ENCODE results near the gene ASCC1.
A peak's percentile ranks its signal among the peaks of the same experiment; 100 is the strongest.
"Not testable (repeated sequence)": the region's sequence is repeated elsewhere in the genome, so short reads cannot be mapped to it uniquely, and the experiment has no call there.

ASCC1 gene

DNA sequence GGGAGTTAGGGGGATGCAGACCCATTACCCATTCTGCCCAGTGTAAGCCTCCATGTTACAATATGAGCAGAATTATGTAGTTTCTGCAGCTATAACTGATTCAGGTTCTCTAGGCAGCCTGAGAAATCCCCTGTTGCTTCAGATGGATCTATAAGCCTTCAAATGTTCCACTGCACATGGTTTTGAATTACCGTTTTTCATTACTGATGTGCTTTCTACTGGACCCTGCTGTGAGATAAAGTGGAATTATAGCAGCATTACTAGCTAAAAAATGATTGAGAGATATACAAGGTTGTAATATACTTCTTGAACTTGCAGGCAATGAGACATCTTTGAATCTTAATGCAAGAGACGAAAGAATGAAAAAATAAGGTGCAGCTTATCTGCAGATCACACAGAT lies 38.6 kb downstream of the ASCC1 start:
- Histone ChIP-seq H3K4me3 (no peak overlapping the region), H3K27ac (no peak overlapping the region)

DNA sequence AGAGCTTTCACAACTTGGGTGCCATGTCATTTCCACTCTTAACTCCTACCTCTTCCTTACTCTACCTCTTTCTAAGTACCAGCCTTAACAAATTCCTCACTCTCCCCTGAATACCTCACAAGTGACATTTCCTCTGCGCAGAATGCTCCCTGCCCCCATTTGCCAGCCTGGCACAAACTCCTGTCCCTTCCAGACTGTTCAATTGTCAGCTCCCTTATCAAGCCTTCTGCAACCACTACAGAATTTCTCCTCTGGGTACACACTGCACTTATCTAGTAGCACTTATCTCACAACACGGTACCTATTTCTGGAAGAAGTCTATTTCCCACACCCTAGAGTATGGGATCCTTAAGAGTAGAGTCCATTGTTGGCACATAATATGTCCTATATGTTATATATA lies 39.4 kb downstream of the ASCC1 start:
- Histone ChIP-seq H3K27ac (no peak overlapping the region), H3K4me3 (no peak overlapping the region)

DNA sequence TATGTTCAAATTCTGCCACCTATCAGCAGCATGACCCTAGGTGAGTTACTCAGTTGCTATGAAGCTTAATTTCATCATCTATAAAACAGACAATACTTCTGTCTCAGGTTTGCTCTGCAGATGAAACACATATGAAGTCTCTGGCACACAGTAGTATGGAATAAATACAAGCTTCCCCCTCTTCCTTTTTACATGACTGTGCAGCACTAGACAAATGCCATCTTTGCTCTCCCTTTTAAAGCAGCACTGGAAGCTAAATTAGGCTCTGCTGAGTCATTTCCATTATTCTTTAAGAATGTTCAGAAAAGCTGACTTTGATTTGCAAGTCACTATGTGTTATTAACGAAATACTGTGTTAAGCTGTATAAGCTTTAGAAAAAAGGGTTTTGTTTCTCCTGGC lies 40.9 kb downstream of the ASCC1 start:
- H3K4me3 ChIP-seq: no peak overlapping the region
- H3K27ac ChIP-seq: peak overlapping the region in 1 of 21 experiments; percentile 15

DNA sequence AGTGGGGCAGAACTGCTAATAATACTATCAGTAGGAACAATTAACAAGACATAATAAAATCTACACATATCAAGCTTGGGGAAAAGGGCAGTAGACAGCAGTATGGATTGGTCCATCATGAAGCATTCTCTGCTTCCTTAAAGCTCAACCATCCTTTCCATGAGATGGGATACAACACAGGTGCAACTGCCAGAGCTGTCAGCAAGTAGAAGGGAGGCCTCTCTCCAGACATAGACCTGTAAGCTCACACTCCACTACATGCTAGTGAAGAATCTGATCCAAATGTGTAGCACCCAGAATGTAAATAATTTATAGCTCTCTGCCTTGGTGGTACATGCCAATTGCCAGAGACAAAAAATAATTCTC lies 41.8 kb downstream of the ASCC1 start:
- Histone ChIP-seq H3K27ac (no peak overlapping the region), H3K4me3 (no peak overlapping the region)

DNA sequence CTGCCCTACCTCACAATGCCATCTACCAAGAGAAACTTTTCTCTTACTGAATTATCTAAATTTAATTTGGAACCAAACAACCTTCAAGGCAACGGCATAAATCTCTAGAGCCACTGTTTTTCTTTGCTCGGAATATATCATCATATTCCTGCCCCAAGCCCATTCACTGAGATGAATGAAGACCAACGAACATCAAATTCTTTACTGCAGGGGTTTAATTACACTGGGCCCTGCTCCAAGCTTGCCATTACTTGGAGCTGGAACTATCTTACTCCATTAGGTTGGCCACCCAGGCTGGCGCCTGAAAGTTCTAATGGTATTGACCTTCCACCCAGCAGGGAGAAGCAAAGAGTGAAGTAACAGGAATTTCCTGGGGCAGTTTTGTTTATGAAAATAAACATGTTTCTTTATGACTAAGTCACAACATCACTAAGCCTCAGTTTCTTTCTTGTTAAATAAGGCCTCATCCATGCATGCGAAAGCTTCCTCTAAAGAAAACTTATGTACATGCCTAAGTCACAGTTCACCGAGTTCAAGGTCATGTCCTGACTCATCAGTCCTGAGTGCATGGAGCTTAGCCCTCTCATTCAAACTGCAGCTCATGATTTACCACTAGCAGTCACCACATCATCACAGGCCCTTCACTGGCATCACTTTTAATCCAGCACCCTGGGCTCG lies 42.3 kb downstream of the ASCC1 start:
- H3K27ac ChIP-seq: no peak overlapping the region
- no peak overlapping the region for H3K4me3 ChIP-seq

DNA sequence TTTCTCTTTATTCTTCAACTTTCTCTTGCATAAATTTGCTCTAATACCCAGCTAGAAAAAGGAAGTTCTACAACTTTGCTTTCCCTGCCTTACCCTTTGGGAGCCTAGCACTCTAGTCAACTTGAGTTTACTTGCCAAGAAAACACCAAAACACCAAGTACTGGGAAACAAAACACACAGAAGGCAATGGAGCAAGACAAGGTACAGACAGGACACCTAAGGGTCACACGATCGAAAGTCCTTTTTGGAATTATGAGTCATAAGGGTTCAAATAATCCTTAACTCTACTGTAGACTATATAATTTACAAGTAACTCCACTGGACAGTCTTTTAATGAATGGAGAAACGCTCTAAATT lies 42.8 kb downstream of the ASCC1 start:
- Histone ChIP-seq H3K27ac (no peak overlapping the region), H3K4me3 (no peak overlapping the region)

DNA sequence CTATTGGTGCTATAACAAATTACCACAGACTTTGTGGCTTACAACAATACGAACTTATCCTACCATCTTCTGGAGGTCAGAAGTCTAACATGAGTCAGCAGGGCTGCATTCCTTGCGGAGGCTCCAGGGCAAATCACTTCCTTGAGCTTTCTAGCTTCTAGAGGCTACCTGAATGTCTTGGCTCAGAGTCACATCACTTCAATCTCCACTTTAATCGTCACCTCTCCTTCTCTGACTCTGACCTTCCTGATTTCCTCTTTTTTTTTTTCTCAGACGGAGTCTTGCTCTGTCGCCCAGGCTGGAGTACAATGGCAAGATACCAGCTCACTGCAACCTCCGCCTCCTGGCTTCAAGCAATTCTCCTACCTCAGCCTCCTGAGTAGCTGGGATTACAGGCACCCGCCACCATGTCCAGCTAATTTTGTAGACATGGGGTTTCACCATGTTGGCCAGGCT lies 44.9 kb downstream of the ASCC1 start:
- peak overlapping the region in 1 of 21 experiments; percentile 31 for H3K27ac ChIP-seq

DNA sequence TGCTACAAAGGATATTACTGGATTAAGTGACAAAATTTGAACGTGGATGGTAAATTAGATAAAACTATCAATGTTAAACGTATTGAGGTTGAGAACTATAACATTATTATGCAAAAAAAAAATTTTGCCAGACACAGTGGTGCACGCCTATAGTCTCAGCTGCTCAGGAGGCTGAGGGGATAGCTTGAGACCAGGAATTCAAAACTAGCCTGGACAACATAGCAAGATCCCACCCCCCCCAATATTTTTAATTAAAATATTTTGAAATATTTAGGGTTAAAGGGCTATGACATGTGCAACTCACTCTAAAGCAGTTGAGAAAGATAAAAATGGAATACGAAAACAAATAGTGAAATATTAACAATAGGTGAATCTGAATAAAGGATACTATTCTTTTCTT lies 45.3 kb downstream of the ASCC1 start:
- no peak overlapping the region for H3K4me3 ChIP-seq
- H3K27ac ChIP-seq: no peak overlapping the region

More for the DNA sequence above, 44.9 kb downstream of the ASCC1 start:
- H3K4me3 ChIP-seq: no peak overlapping the region

DNA sequence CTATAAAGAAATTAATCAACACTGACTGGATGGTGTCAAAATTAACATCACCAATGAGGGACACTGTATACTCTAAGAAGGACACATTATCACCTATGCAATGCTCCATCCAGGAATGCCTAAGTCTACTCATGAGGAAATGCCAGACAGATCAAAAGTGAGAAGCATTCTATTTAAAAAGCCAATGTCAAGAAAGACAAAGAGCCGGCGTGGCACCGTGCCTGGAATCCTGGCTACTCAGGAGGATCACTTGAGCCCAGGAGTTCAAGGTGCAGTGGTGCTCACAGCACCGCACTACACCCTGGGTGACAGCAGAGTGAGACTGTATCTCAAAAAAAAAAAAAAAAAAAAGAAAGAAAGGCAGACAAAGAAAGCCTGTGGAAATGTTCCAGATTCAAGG lies 45.8 kb downstream of the ASCC1 start:
- no peak overlapping the region for H3K27ac ChIP-seq
- H3K4me3 ChIP-seq: no peak overlapping the region

DNA sequence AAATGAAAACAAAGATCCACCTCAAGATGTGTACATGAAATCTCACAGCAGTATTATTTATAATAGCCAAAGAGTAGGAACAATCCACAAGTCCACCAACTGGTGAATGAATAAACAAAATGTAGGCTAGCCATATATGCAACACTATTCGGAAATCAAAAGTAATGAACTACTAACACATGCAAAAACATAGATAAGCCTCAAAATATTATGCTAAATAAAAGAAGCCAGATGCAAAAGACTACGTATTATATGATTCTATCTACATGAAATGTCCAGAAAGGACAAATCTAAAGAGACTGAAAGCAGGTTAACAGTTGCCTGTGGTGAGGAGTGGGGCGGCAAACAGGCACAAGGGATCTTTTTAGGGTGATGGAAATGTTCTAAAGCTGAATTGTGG lies 49.0 kb downstream of the ASCC1 start:
- H3K4me3 ChIP-seq: no peak overlapping the region
- no peak overlapping the region for H3K27ac ChIP-seq

DNA sequence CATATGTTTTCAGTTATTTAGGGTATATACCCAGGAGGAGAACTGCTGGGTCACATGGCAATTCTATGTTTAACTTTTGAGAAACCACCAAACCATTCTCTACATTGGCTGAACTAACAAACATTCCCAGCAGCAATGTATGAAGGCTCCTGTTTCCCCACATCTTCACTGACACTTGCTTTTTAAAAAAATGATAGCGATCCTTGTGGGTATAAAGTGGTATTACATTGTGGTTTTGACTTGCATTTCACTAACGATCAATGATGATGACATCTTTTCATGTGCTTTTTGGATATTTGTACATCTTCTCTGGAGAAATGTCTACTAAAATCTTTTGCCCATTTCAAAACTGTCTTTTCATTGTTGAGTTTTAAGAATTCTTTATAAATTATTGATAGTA lies 51.5 kb downstream of the ASCC1 start:
- H3K4me3 ChIP-seq: no peak overlapping the region
- no peak overlapping the region for H3K27ac ChIP-seq

DNA sequence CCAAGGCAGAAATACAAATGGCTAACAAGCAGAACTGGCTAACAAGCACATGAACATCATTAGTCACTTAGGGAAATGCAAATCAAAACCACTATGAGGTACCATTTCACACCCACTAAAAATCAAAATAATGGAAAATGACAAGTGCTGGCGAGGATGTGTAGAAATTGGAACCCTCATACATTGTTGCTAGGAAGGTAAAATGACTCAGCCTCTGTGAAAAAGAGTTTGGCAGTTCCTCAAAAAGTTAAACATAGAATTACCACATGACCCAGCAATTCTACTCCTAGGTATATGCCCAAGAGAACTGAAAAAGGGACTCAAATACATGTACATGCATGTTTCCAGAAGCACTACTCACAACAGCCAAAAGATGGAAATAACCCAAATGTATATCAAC lies 53.1 kb downstream of the ASCC1 start:
- Histone ChIP-seq H3K27ac (no peak overlapping the region), H3K4me3 (no peak overlapping the region)

DNA sequence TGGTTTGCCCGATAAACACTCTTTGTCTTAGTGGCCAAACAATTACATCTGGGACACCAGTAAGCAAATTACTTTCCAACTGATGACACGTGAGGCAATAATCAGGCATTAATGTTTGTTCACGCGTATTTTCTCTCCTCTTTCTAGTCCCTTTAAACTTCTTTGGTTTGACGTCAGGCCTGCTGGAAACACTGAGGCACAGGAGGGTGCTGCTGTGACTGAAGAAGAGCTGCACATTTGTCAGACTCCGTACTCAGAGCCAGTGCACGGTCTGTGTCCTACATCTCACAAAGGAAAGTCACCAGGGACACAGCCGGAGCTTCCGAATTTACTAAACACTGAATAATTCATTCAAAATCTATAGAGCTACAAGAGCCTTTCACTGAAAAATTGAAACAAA lies 57.9 kb downstream of the ASCC1 start:
- H3K27ac ChIP-seq: no peak overlapping the region
- H3K4me3 ChIP-seq: no peak overlapping the region

DNA sequence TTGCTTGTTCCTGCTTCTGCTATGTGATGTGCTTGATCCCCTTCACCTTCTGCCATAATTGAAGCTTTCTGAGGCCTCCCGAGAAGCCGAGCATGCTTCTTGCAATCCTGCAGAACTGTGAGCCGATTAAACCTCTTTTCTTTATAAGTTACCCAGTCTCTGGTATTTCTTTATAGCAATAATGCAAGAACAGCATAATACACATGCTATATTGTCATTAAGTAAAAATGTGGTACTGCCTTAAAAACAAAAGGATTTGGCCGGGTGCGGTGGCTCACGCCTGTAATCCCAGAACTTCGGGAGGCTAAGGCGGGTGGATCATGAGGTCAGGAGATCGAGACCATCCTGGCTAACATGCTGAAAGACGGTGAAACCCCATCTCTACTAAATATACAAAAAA lies 59.9 kb downstream of the ASCC1 start:
- H3K27ac ChIP-seq: no peak overlapping the region
- H3K4me3 ChIP-seq: no peak overlapping the region

DNA sequence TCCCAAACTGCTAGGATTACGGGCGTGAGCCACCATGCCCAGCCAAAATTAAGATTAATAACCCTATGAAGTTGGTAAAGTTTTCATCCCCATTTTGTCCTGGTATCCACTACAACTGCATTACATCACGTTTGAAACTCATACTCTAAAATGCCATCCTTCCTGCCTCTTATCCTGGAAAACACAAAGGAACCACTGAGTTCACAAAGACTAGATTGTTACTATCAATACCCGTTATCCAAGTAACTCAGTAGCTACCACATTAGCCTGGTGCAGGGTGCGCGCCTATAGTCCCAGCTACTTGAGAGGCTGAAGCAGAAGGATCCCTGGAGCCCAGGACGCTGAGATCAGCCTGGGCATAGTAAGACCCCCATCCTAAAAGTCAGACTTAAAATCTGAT lies 63.8 kb downstream of the ASCC1 start:
- no peak overlapping the region for H3K4me3 ChIP-seq
- no peak overlapping the region for H3K27ac ChIP-seq

DNA sequence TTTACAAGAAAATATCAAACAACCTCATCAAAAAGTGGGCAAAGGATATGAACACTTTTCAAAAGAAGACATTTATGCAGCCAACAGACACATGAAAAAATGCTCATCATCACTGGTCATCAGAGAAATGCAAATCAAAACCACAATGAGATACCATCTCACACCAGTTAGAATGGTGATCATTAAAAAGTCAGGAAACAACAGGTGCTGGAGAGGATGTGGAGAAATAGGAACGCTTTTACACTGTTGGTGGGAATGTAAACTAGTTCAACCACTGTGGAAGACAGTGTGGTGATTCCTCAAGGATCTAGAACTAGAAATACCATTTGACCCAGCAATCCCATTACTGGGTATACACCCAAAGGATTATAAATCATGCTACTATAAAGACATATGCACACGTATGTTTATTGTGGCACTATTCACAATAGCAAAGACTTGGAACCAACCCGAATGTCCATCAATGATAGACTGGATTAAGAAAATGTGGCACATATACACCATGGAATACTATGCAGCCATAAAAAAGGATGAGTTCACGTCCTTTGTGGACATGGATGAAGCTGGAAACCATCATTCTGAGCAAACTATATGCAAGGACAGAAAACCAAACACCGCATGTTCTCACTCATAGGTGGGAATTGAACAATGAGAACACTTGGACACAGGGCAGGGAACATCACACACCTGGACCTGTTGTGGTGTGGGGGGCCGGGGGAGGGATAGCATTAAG lies 65.2 kb downstream of the ASCC1 start:
- H3K27ac ChIP-seq, H3K4me3 ChIP-seq: not testable (repeated sequence)

DNA sequence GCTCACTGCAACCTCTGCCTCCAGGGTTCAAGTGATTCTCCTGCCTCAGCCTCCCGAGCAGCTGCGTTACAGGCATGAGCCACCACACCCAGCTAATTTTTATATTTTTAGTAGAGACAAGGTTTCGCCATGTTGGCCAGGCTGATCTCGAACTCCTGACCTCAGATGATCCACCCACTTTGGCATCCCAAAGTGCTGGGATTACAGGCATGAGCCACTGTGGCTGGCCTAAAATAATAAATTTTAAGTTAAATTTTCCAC lies 68.8 kb downstream of the ASCC1 start:
- H3K4me3 ChIP-seq, H3K27ac ChIP-seq: not testable (repeated sequence)

DNA sequence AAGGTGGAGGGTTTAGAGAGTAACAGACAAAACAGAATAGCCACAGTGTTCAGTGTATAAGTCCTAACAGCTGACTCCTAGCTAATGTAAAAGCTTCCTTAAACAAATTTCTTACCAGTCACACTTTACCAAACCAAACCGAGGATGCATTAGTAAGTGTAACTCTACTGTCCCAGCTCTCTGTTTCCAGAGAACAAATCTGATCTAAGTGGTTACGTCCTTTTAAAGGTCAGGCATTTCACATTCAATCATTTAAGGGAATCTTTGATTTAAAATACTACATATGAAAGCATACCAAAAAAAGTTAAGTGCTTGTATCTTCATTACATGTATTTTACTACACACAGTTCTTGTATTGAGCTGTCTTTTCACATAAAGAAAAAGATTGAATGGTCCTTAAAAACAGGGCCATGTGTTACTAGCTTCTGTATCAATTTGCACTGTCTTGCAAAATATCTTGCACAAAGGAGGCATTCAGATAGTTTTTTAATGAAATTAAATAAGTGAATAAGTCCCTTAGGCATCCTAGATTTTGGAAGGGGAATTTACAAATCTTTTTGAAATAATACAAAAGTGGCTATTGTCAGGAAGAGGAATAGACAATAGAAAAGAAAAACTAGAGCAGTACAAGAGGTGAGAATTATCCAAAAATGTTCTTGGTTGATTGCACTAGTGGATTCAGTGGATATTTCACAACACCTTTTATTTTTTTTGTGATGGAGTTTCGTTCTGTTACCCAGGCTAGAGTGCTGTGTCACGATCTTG lies 69.3 kb downstream of the ASCC1 start:
- Histone ChIP-seq H3K27ac (peak overlapping the region in 1 of 21 experiments; percentile 5), H3K4me3 (no peak overlapping the region)

DNA sequence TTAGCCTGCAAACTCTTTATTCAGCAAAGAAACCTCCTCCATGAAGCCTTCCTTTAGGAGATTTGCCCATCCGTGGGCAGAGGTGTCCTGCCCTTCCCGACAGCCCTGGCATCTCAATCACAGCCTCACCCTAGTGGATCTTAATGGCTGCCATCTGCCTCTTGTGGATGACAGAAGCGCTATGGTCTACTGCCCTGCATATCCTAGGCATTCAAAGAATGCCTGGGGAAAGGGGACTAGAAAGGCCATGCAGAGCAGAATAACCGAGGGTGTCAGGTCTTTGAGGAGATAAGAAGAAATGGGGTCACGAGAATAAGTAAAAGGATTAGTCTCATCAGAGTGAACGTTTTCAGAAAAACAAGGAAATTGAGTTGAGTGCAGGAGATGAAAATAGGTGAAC lies 70.0 kb downstream of the ASCC1 start:
- H3K27ac ChIP-seq: peak overlapping the region in 1 of 21 experiments; percentile 5
- H3K4me3 ChIP-seq: no peak overlapping the region

DNA sequence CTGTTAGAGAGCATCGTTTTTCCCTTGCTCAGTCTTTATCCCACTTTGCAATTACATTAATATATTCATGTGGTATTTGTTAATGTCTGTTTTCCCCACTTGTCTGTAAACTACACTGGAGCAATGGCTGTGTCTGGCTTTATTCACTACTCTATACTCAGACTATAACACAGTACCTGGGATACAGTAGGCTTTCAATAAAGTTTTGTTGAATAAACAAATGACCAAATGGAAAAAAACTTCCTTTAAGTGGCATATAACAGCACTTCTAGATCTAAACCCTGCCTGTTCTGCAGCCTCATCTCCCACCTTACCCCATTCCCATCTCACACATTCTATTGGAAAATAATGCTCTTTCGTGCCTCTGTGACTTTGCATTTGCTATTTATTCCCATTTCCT lies 70.4 kb downstream of the ASCC1 start:
- Histone ChIP-seq H3K27ac (no peak overlapping the region), H3K4me3 (no peak overlapping the region)

DNA sequence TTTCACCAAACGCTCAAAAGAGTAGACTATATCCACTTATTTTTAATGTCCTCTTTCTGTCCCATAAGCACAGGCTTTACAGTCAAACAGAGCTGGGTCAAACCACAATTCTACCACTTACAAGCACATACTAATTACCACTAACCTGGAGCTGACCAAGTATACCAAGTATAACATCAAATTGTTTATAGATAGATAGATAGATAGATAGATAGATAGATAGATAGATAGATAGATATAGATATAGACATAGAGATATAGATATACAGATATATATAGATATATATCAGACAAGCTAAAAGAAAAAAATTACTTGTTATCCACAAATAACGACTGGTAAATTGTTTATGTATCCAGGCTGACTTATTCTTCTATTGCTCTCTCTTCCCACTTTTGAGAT lies 75.2 kb downstream of the ASCC1 start:
- H3K27ac ChIP-seq: no peak overlapping the region
- no peak overlapping the region for H3K4me3 ChIP-seq

Measured in skin epidermis (tissue), 12 donors.